Lower lobe of right lung (tissue), 2 donors: ENCODE results near the gene TEX51. TPM values are rescaled to one million over a fixed set of nuclear protein-coding genes. Genes with fewer than 3 reads are reported as not detected.

Source experiments
- ATAC-seq, 2 donors: fragments of 200-7000 bp; cut with Tn5 transposase; one replicate each; pipeline ENCODE4 v1.9.1; 2020 to 2022; ENCODE audit warnings: mild to moderate bottlenecking in 2 of 2, moderate library complexity in 2 of 2
- DNase-seq: peaks from one replicate; pipeline ENCODE4 v3.0.0-alpha.2; 2020
- H3K27ac ChIP-seq: fragments of 200-600 bp; one replicate; pipeline ENCODE4 v1.8.0; 2022
- H3K27me3 ChIP-seq: fragments of 200-600 bp; one replicate; pipeline ENCODE4 v1.8.0; 2022; ENCODE audit warnings: low read depth
- H3K36me3 ChIP-seq: fragments of 200-600 bp; one replicate; pipeline ENCODE4 v1.8.0; 2022; ENCODE audit warnings: mild to moderate bottlenecking
- H3K4me1 ChIP-seq: fragments of 200-600 bp; one replicate; pipeline ENCODE4 v1.8.0; 2022
- H3K4me3 ChIP-seq: fragments of 200-600 bp; one replicate; pipeline ENCODE4 v1.8.0; 2022; ENCODE audit warnings: mild to moderate bottlenecking
- H3K9me3 ChIP-seq: fragments of 200-600 bp; one replicate; pipeline ENCODE4 v1.8.0; 2022
- intact Hi-C: fragments of 100-400 bp; cut with DNase I; formaldehyde crosslinking; loops from one replicate; pipeline ENCODE4 v1.11.0; 2022
- long read RNA-seq: library from polyadenylated mRNA; unstranded; transcript quantifications from one replicate; pipeline ENCODE4 v2.0.0, GENCODE V29; 2021
- total RNA-seq: library from RNA; stranded (reverse); fragmentation: NEBNext Ultra II Directional; extraction: Animal tissue kit (Norgen Biotek cat#: 25700); gene quantifications from one replicate; pipeline ENCODE4 v1.2.1, GENCODE V29; 2021
- TF ChIP-seq, protein P1 (sequence below): fragments of 200-600 bp; IDR thresholded peaks from one replicate; pipeline ENCODE4 v1.8.0; 2022; ENCODE audit warnings: antibody characterized with exemption, mild to moderate bottlenecking
- donor health status: DM: no; HTN: yes; CAD: no; lungs with severe emphysema.

Gene TEX51
- not detected for total RNA-seq
- long read RNA-seq, result 0 reads

GRCh38 chr2:126898636-126899035 lies at the start of gene TEX51:
TEX51 (plus strand) TSS chr2:126898890; CDS start chr2:126898919, 29 bp downstream.
- no peak within 1 kb of the TSS for H3K4me3 ChIP-seq
- ATAC-seq (no peak), DNase-seq (peak; percentile 11)
- H3K9me3 ChIP-seq, result no peaks in the 10 kb centered on the region
- no peak within 1 kb of the TSS for H3K27ac ChIP-seq
- H3K4me1 ChIP-seq, result no peaks in the 10 kb centered on the region
- no peaks in the 10 kb centered on the region for H3K36me3 ChIP-seq
- H3K27me3 ChIP-seq, result no peaks in the 10 kb centered on the region
- intact Hi-C loops, result no loop called here
- TF ChIP-seq, protein P1, sequence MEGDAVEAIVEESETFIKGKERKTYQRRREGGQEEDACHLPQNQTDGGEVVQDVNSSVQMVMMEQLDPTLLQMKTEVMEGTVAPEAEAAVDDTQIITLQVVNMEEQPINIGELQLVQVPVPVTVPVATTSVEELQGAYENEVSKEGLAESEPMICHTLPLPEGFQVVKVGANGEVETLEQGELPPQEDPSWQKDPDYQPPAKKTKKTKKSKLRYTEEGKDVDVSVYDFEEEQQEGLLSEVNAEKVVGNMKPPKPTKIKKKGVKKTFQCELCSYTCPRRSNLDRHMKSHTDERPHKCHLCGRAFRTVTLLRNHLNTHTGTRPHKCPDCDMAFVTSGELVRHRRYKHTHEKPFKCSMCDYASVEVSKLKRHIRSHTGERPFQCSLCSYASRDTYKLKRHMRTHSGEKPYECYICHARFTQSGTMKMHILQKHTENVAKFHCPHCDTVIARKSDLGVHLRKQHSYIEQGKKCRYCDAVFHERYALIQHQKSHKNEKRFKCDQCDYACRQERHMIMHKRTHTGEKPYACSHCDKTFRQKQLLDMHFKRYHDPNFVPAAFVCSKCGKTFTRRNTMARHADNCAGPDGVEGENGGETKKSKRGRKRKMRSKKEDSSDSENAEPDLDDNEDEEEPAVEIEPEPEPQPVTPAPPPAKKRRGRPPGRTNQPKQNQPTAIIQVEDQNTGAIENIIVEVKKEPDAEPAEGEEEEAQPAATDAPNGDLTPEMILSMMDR, result no peak

DNA sequence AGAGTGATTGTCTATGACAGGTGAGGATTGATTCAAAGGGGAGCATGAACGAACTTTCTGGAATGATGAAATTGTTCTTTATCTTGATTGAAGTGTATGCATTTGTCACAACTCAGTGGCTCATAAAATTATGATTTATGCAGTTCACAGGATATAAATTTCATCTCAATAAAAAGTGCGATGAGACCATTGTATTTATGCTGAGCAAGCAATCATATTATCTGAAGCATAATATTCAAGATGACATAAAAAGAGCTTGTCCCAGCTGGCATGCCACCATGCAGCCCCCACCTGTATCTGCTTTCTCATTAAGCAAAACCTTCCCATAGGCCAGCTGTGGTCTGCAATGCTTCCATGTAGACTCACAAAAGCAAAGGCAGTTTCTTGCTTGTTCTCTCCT lies 49.6 kb upstream of the TEX51 start:
- ATAC-seq (no peak), DNase-seq (no peak)
- TF ChIP-seq, protein P1, result no peak
- no peak overlapping the region for H3K4me3 ChIP-seq
- H3K4me1 ChIP-seq, result no peaks in the 10 kb centered on the region
- no peaks in the 10 kb centered on the region for H3K9me3 ChIP-seq
- no peaks in the 10 kb centered on the region for H3K36me3 ChIP-seq
- intact Hi-C loops, result no loop called here
- no peak overlapping the region for H3K27ac ChIP-seq
- H3K27me3 ChIP-seq, result no peaks in the 10 kb centered on the region

GRCh38 chr2:126849486-126849885 lies 49.2 kb upstream of the TEX51 start:
- DNase-seq (no peak), ATAC-seq (no peak)
- H3K27me3 ChIP-seq, result no peaks in the 10 kb centered on the region
- no peaks in the 10 kb centered on the region for H3K9me3 ChIP-seq
- no peaks in the 10 kb centered on the region for H3K4me1 ChIP-seq
- no peaks in the 10 kb centered on the region for H3K36me3 ChIP-seq
- H3K4me3 ChIP-seq, result no peak overlapping the region
- H3K27ac ChIP-seq, result no peak overlapping the region
- intact Hi-C loops, result no loop called here
- TF ChIP-seq, protein P1, result no peak

- H3K4me1 ChIP-seq, result no peaks in the 10 kb centered on the region
- no peaks in the 10 kb centered on the region for H3K27me3 ChIP-seq
- intact Hi-C loops, result no loop called here
- DNase-seq, result no peak
- ATAC-seq, result no peak
- no peaks in the 10 kb centered on the region for H3K9me3 ChIP-seq
- no peak overlapping the region for H3K4me3 ChIP-seq
- TF ChIP-seq, protein P1, result no peak
- H3K36me3 ChIP-seq, result no peaks in the 10 kb centered on the region
- no peak overlapping the region for H3K27ac ChIP-seq
Observed at GRCh38 chr2:126849991-126850535, 48.6 kb upstream of the TEX51 start.

- no peak for DNase-seq
- Histone ChIP-seq H3K9me3 (no peaks in the 10 kb centered on the region), H3K4me3 (no peak overlapping the region), H3K27ac (no peak overlapping the region), H3K27me3 (no peaks in the 10 kb centered on the region), H3K4me1 (no peaks in the 10 kb centered on the region), H3K36me3 (no peaks in the 10 kb centered on the region)
- ATAC-seq, result no peak
- TF ChIP-seq, protein P1, result no peak
- intact Hi-C loops, result no loop called here
Observed at GRCh38 chr2:126850940-126851339, 47.8 kb upstream of the TEX51 start.

DNA sequence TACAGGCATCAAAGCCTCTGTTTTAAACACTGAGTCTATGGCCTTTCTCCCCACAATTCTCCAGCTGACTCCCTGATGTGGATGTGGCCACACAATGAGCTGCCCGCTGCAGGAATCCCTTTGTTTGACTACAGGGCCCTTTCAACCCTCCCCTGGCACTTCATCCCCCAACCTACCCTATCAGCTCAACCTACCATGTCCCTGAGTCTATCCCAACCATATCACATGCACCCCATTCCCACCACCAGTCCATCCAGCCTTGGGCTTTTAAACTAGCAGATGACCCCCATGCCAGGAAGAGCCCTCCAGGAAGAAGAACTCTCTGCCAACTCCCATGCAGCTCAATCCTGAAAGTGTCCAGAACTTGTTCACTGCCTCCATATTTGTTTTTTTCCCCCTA lies 46.9 kb upstream of the TEX51 start:
- H3K36me3 ChIP-seq, result no peaks in the 10 kb centered on the region
- TF ChIP-seq, protein P1, result no peak
- intact Hi-C loops, result no loop called here
- no peaks in the 10 kb centered on the region for H3K27me3 ChIP-seq
- H3K9me3 ChIP-seq, result no peaks in the 10 kb centered on the region
- H3K4me1 ChIP-seq, result no peaks in the 10 kb centered on the region
- H3K27ac ChIP-seq, result no peak overlapping the region
- no peak for ATAC-seq
- no peak for DNase-seq
- no peak overlapping the region for H3K4me3 ChIP-seq
